Astrocyte of the spinal cord (primary cell): ENCODE results near the gene ELMO1.

Source experiments
- DNase-seq: peaks from one replicate; pipeline ENCODE4 v3.0.0; 2011; ENCODE audit warnings: low read depth, low spot score
- H3K4me3 ChIP-seq: 2 replicates; pipeline ENCODE4 v1.5.1; 2011; ENCODE audit warnings: low read depth, mild to moderate bottlenecking, low read length, moderate library complexity
- in situ Hi-C: cut with HindIII; loops from 2 replicates; pipeline ENCODE4 v1.10.0; 2017; ENCODE audit warnings: low sequenced_read_pairs
- TF ChIP-seq, protein P1 (sequence below): IDR thresholded peaks from 2 replicates; pipeline ENCODE4 v1.5.1; 2012; ENCODE audit warnings: low read depth, mild to moderate bottlenecking, low read length, inconsistent platforms

Gene ELMO1

DNA sequence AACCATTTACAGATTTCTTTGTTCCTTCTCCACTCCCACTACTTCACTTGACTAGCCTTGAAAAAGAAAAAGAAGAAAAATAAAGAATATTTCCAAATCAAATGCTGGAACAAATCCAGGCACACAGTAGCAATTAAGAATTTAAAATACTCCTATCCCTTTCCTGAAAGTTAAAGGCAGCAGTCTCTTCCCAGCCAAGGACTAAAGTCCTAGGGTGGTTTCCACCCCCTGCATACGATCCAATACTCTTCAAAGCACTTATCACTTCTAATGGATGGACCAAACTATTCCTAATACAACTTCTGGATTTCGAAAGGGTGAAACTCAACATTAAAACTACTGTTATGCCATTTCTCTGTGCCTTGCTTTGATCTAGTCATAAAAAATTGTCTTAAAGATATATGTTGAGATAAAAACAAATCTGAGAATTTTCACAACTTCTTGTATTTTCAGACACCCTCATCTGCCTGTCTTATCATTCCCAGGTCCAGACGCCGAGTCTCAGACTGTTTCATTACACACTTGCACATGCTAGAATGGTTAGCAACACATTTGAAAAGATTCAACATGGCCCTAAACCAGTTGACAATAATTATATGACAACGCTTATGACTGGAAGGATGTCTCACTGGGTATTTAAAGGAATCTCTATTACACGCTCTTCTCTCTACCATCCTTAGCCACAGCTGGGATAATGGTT is 13.4 kb downstream of the ELMO1 start:
- TF ChIP-seq, protein P1, sequence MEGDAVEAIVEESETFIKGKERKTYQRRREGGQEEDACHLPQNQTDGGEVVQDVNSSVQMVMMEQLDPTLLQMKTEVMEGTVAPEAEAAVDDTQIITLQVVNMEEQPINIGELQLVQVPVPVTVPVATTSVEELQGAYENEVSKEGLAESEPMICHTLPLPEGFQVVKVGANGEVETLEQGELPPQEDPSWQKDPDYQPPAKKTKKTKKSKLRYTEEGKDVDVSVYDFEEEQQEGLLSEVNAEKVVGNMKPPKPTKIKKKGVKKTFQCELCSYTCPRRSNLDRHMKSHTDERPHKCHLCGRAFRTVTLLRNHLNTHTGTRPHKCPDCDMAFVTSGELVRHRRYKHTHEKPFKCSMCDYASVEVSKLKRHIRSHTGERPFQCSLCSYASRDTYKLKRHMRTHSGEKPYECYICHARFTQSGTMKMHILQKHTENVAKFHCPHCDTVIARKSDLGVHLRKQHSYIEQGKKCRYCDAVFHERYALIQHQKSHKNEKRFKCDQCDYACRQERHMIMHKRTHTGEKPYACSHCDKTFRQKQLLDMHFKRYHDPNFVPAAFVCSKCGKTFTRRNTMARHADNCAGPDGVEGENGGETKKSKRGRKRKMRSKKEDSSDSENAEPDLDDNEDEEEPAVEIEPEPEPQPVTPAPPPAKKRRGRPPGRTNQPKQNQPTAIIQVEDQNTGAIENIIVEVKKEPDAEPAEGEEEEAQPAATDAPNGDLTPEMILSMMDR, result no peak
- no peak overlapping the region for H3K4me3 ChIP-seq
- DNase-seq, result no peak
- in situ Hi-C loops, result no loop called here

DNA sequence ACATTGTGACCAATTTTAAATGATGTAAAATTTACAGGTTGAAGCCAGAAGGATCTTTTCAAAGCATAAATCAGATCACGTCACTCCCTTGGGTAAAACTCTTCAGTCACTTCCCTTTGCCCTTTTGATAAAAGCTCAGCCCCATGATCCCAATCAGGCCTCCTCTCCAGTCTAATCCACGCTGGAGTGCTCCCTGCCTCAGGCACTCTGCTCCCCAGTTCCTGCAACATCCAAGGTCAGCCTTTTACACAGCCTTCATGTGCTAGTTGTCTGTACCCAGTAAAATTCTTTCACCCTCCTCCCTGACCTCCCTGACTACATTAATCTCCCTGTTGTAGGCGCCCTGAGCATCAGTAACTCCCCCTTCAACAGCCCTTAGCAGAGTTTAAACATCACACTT is 14.1 kb downstream of the ELMO1 start:
- in situ Hi-C loops, result no loop called here
- no peak for DNase-seq
- TF ChIP-seq, protein P1, result no peak
- no peak overlapping the region for H3K4me3 ChIP-seq

DNA sequence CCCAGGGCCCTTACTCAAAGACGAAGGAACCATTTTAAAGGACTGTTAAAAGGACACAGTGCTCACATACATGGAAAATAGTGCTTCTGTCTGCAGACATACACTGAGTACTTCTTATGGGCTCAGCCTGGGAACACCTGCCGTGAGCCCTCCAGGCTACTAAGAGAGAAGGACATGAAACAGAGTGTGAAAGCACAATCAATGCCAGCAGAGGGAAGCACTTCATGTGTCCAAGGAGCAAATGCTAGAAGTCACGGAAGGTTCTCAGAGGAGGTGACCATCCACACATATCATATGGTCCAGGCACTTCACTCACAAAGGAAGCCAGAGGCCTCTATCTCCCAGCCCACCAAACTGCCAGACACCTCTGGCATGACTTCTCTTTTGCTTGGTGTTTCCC is 15.5 kb downstream of the ELMO1 start:
- TF ChIP-seq, protein P1, result no peak
- no peak for DNase-seq
- no peak overlapping the region for H3K4me3 ChIP-seq
- in situ Hi-C loops, result no loop called here

DNA sequence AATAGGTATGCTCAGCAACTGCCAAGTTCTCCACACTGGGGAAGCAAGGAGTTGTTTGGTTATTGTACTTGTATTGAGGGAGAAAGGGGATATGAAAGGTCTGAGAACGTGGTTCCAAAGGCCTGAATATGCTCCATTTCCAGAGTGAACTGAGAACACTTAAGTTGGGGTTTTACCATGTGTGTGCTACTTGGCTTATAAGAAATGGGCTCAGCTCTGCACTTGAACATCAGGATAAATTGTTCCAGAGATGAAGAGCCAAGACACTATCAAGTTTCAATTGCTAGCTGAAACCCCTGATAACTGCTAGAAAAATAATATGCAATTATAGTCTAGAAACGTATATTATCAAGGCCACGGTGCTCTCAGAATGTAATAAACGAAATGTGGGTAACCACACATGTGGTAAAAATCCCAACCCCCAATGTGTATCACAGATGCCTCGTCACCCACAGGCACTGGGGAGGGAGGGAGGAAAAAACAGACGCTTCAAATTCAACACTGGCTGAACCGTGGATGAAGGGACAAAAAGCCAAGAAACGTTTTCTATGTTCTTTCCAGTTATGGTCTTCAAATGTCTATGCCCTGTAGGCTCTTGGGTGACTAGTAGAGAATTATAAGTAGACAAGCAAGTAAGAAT is 16.3 kb downstream of the ELMO1 start:
- in situ Hi-C loops, result no loop called here
- no peak overlapping the region for H3K4me3 ChIP-seq
- no peak for DNase-seq
- TF ChIP-seq, protein P1, result no peak

DNA sequence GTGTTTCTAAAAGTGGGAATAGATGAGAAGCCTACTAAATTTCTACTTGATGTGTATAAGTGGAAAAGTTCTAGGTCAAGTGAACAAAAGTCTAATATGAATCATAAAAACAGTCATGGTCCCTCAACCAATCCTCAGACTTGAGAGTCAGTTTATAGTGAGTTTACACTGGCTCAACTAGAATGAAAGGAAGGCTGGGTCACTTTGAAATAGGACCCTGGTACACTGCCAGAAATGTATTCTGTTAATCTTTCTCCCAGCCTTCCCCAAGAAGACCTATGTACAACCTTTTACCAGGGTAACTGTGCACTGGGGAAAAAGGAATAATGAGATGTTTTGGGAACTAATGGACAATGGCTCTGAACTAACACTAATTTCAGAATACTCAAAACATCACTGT is 17.3 kb downstream of the ELMO1 start:
- TF ChIP-seq, protein P1, result no peak
- no peak overlapping the region for H3K4me3 ChIP-seq
- no peak for DNase-seq
- in situ Hi-C loops, result no loop called here

DNA sequence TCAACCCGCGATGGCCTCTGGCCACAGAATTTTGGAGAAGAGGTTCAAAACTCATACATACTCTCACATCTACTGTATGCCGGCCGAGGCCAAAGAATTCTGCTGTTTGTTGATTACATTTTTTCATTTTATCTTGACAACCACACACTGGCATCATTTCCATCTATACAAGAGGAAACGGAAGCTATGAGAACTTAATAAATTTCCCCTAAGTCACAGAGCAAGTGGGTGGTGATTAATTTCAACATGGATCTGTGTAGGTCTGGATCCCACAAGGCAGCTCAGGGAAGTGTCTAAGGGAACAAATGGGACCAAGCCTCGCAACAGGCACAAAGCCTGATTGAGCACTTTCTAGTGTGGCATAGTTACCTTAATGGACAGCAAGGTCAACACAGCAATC is 18.0 kb downstream of the ELMO1 start:
- in situ Hi-C loops, result no loop called here
- TF ChIP-seq, protein P1, result no peak
- no peak overlapping the region for H3K4me3 ChIP-seq

More for the DNA sequence above, 18.0 kb downstream of the ELMO1 start:
- DNase-seq, result no peak
